SU-DHL-6 (cell line): ENCODE data around the gene CTNND2.

ENCODE experiments used
- H2AFZ ChIP-seq: fragments of 200-600 bp; sonication (generic); 2 replicates; pipeline ENCODE4 v1.6.1; 2014; ENCODE audit warnings: low read depth, mild to moderate bottlenecking, moderate library complexity, mixed read lengths, antibody characterized with exemption, low read length; ENCODE audit not compliant: severe bottlenecking
- H3F3A ChIP-seq: fragments of 200-600 bp; shearing (Covaris generic); 2 replicates; pipeline ENCODE4 v1.6.0; 2016; ENCODE audit warnings: antibody characterized with exemption, mild to moderate bottlenecking; ENCODE audit not compliant: insufficient read depth
- H3K27ac ChIP-seq: fragments of 200-600 bp; sonication (generic); 2 replicates; pipeline ENCODE4 v1.5.1; 2016; ENCODE audit warnings: low read depth, mild to moderate bottlenecking, low read length, moderate library complexity, mixed read lengths
- H3K27me3 ChIP-seq: fragments of 200-600 bp; sonication (generic), shearing (Covaris generic); 2 replicates; pipeline ENCODE4 v1.6.0; 2014; ENCODE audit warnings: mild to moderate bottlenecking, low read length
- H3K36me3 ChIP-seq: fragments of 200-600 bp; sonication (generic); 2 replicates; pipeline ENCODE4 v1.6.1; 2014; ENCODE audit warnings: mild to moderate bottlenecking, low read length, mixed read lengths
- H3K4me2 ChIP-seq: fragments of 300-600, 200-600 bp; shearing (Covaris generic), sonication (generic); 2 replicates; pipeline ENCODE4 v1.6.0; 2014; ENCODE audit warnings: low read length, low read depth, mild to moderate bottlenecking; ENCODE audit not compliant: poor library complexity, severe bottlenecking
- H3K4me3 ChIP-seq: fragments of 200-600 bp; sonication (generic); 2 replicates; pipeline ENCODE4 v1.5.1; 2014; ENCODE audit warnings: antibody characterized with exemption, low read length, mild to moderate bottlenecking, mixed read lengths; ENCODE audit not compliant: insufficient read depth, poor library complexity, severe bottlenecking
- H3K79me2 ChIP-seq: fragments of 200-600 bp; sonication (generic); 2 replicates; pipeline ENCODE4 v1.6.1; 2014; ENCODE audit warnings: mild to moderate bottlenecking, low read length, moderate library complexity; ENCODE audit not compliant: insufficient read depth
- H3K9ac ChIP-seq: fragments of 200-600 bp; sonication (generic); 2 replicates; pipeline ENCODE4 v1.7.0; 2014; ENCODE audit warnings: mild to moderate bottlenecking, low read length
- H3K9me2 ChIP-seq: fragments of 200-600 bp; sonication (generic); replicated peaks from 2 replicates; pipeline ENCODE4 v1.6.1; 2014; ENCODE audit warnings: low read length; ENCODE audit not compliant: insufficient read depth
- H3K9me3 ChIP-seq: fragments of 200-600 bp; sonication (generic); 2 replicates; pipeline ENCODE4 v1.6.1; 2014; ENCODE audit warnings: low read length, mixed read lengths; ENCODE audit not compliant: insufficient read depth
- H4K20me1 ChIP-seq: fragments of 200-600 bp; sonication (generic); 2 replicates; pipeline ENCODE4 v1.6.1; 2014; ENCODE audit warnings: low read depth, mild to moderate bottlenecking, antibody characterized with exemption, low read length, moderate library complexity, mixed read lengths
- EZH2phosphoT487 ChIP-seq: fragments of 200-600 bp; sonication (generic), shearing (Covaris generic); conservative IDR thresholded peaks from 2 replicates; pipeline ENCODE4 v1.6.1; 2018; ENCODE audit warnings: mild to moderate bottlenecking, antibody characterized with exemption, low read length, moderate library complexity, mixed read lengths
- TF ChIP-seq, protein P1 (sequence below): fragments of 200-600 bp; sonication (generic); IDR thresholded peaks from one replicate; pipeline ENCODE4 v1.5.1; 2017; ENCODE audit warnings: antibody characterized with exemption, mild to moderate bottlenecking, low read length, moderate library complexity; ENCODE audit not compliant: insufficient read depth, poor library complexity, severe bottlenecking

Gene CTNND2

GRCh38 chr5:11390291-11390767 is 513.9 kb downstream of the CTNND2 start:
- H3K9me3 ChIP-seq: no peaks in the 10 kb centered on the region
- H3K79me2 ChIP-seq: no peaks in the 10 kb centered on the region
- no peaks in the 10 kb centered on the region for H3K9me2 ChIP-seq
- H3K9ac ChIP-seq: no peak overlapping the region
- no peak overlapping the region for H3K27ac ChIP-seq
- H2AFZ ChIP-seq: no peak overlapping the region
- no peaks in the 10 kb centered on the region for H3F3A ChIP-seq
- no peaks in the 10 kb centered on the region for H4K20me1 ChIP-seq
- no peak overlapping the region for H3K4me3 ChIP-seq
- TF ChIP-seq EZH2phosphoT487: no peak
- TF ChIP-seq, protein P1, sequence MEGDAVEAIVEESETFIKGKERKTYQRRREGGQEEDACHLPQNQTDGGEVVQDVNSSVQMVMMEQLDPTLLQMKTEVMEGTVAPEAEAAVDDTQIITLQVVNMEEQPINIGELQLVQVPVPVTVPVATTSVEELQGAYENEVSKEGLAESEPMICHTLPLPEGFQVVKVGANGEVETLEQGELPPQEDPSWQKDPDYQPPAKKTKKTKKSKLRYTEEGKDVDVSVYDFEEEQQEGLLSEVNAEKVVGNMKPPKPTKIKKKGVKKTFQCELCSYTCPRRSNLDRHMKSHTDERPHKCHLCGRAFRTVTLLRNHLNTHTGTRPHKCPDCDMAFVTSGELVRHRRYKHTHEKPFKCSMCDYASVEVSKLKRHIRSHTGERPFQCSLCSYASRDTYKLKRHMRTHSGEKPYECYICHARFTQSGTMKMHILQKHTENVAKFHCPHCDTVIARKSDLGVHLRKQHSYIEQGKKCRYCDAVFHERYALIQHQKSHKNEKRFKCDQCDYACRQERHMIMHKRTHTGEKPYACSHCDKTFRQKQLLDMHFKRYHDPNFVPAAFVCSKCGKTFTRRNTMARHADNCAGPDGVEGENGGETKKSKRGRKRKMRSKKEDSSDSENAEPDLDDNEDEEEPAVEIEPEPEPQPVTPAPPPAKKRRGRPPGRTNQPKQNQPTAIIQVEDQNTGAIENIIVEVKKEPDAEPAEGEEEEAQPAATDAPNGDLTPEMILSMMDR: no peak
- H3K4me2 ChIP-seq: no peak overlapping the region
- H3K27me3 ChIP-seq: no peaks in the 10 kb centered on the region
- no peaks in the 10 kb centered on the region for H3K36me3 ChIP-seq

DNA sequence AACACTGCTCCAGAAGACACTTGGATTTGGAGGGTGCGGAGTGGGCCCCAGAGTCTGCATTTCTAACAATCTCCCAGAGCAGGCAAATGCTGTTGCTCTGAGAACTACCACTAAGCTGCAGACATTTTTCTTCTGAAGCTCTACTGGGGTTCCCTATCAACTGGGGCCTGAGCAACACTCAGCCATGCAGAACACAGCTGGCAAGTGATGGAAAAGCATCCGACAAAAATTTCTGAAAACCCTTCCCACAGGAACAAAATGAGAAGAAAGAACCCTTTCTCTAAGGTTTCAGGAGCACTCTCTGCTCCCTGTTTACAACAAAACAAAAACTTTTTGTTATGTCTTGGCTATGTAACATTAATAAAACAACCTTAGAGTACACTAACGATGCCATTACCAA is 516.9 kb downstream of the CTNND2 start:
- Histone ChIP-seq H3K4me2 (no peak overlapping the region), H3K9me3 (no peaks in the 10 kb centered on the region), H3F3A (no peaks in the 10 kb centered on the region), H3K79me2 (no peaks in the 10 kb centered on the region), H3K4me3 (no peak overlapping the region), H3K36me3 (no peaks in the 10 kb centered on the region), H3K9ac (no peak overlapping the region), H3K27ac (no peak overlapping the region), H2AFZ (no peak overlapping the region), H3K9me2 (no peaks in the 10 kb centered on the region), H4K20me1 (no peaks in the 10 kb centered on the region), H3K27me3 (no peaks in the 10 kb centered on the region)
- TF ChIP-seq, protein P1: no peak
- TF ChIP-seq EZH2phosphoT487: no peak

DNA sequence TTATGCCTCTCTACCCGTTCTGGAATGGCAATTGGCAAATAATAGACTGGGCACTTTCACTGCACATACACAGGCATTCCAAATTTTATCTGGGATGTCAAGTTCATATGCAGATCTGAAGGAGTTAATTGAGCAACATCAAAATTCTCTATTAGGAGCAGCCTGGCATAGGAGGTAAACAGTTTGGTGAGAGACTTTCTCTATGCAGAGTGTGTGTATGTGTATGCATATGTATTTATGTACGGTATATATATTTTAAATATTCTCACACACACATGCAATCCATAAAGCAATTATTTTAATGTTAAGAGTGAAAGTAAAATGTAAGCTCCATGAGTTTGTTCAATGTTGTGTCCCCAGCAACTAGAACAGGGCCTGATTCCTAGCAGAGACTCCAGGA is 517.8 kb downstream of the CTNND2 start:
- no peaks in the 10 kb centered on the region for H4K20me1 ChIP-seq
- no peaks in the 10 kb centered on the region for H3F3A ChIP-seq
- TF ChIP-seq EZH2phosphoT487: no peak
- TF ChIP-seq, protein P1: no peak
- H3K9me3 ChIP-seq: no peaks in the 10 kb centered on the region
- no peaks in the 10 kb centered on the region for H3K27me3 ChIP-seq
- no peaks in the 10 kb centered on the region for H3K9me2 ChIP-seq
- no peak overlapping the region for H2AFZ ChIP-seq
- H3K36me3 ChIP-seq: no peaks in the 10 kb centered on the region
- H3K79me2 ChIP-seq: no peaks in the 10 kb centered on the region
- no peak overlapping the region for H3K9ac ChIP-seq
- no peak overlapping the region for H3K4me3 ChIP-seq
- H3K4me2 ChIP-seq: no peak overlapping the region
- no peak overlapping the region for H3K27ac ChIP-seq
